ENCODE data around the gene ZNF764. TPM values are rescaled to one million over a fixed set of nuclear protein-coding genes. Genes with fewer than 3 reads are reported as not detected.
"Not testable (repeated sequence)": the region's sequence is repeated elsewhere in the genome, so short reads cannot be mapped to it uniquely, and the experiment has no call there.

Gene ZNF764
- total RNA-seq, 1 donor from 2014 or later, result 20.2 TPM

DNA sequence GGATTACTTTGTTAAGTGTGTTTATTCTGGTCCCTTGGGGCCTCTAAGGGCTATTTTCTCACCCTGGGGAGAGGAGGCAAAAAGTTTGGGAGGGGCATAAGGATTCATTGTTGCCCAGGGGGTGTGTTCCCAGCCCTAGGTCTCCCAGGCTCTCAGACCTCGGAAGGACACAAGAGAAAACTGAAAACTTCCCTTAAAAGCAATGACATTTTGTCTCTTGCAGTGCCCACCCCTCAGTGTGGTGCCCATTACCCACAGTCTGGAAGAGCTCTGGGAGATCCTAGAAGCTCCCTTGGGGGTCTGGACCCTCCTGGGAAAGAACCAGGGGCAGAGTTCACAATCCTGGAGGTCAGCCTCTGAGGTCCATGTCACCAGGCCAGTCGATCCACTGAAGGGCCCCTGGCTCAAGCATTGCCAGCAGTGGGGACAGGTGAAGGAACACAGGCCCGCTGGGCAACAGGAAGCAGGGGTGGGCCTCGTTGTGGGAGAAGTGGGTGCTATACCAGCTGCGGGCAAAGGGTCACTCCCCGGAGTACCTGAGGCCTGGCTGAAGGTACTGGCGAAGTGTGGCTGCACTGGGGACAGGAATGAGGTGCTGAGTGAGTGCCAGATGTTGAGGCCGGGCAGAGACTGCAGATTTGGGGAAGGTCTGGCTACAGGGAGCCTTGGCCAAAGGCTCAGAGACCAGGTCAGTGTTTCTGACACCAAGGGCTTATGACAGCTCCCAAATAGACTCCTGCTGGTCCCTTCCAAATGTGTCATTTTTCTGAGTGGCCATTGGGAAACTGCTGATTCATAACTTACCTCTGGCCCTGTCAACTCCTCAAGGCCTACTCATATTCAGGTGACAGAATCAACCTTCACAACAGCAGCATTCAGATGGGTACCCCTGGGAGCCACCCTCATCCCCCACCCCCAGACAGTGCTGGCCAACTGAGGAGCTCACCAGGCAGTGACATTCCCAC is 18.9 kb downstream of the ZNF764 start:
- H3K27me3 Mint-ChIP-seq, result no peaks in the 10 kb centered on the region
- DNase-seq (ENCODE audit: extremely low spot score, unreplicated experiment), result no peak
- TF ChIP-seq CTCF (conservative IDR thresholded peaks at IDR 0.05), result no peak
- H3K4me1 Mint-ChIP-seq (ENCODE audit: unreplicated experiment), result peaks cover 16% of the 10 kb centered on the region
- peaks cover 12% of the 10 kb centered on the region for H3K36me3 Mint-ChIP-seq
- H3K27ac Mint-ChIP-seq, result peak overlapping the region; percentile 57
- H3K4me3 Mint-ChIP-seq, result no peak overlapping the region
- H3K9me3 Mint-ChIP-seq, result no peaks in the 10 kb centered on the region

DNA sequence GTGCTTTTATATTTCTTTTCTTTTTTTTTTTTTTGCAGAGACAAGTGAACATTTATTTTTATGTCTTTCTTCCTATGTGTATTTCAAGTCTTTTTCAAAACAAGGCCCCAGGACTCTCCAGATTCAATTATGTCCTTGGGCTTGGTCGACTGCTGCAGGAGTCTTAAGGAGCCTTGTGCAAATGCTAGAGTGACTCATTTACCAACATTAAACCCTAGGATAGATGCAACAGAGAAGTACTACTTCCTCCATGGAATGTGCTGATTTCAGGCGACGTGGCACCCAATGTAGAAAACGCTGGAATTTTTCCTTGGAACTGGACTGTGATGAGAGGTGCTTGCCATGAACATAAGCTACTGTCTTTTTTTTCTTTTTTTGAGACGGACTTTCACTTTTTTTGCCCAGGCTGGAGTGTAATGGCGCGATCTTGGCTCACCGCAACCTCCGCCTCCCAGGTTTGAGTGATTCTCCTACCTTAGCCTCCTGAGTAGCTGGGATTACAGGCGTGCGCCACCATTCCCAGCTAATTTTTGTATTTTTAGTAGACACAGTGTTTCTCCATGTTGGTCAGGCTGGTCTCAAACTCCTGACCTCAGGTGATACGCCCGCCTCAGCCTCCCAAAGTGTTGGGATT is 21.7 kb downstream of the ZNF764 start:
- Mint-ChIP-seq H3K27ac (peak overlapping the region; percentile 95), H3K4me1 (ENCODE audit: unreplicated experiment) (peaks cover 21% of the 10 kb centered on the region), H3K4me3 (peak overlapping the region; percentile 95), H3K36me3 (peaks cover 15% of the 10 kb centered on the region)
- H3K27me3 Mint-ChIP-seq; DNase-seq (ENCODE audit: extremely low spot score, unreplicated experiment); H3K9me3 Mint-ChIP-seq: not testable (repeated sequence)

- peak; percentile 63 for TF ChIP-seq CTCF (conservative IDR thresholded peaks at IDR 0.05)
- Mint-ChIP-seq H3K4me1 (ENCODE audit: unreplicated experiment) (peaks cover 25% of the 10 kb centered on the region), H3K27me3 (no peaks in the 10 kb centered on the region), H3K36me3 (peaks cover 15% of the 10 kb centered on the region), H3K9me3 (no peaks in the 10 kb centered on the region), H3K27ac (peak overlapping the region; percentile 95), H3K4me3 (peak overlapping the region; percentile 95)
- DNase-seq (ENCODE audit: extremely low spot score, unreplicated experiment), result no peak
Observed at GRCh38 chr16:30535777-30536190, 22.4 kb downstream of the ZNF764 start.

- no peak for DNase-seq (ENCODE audit: extremely low spot score, unreplicated experiment)
- H3K9me3 Mint-ChIP-seq, result no peaks in the 10 kb centered on the region
- peak overlapping the region; percentile 95 for H3K4me3 Mint-ChIP-seq
- TF ChIP-seq CTCF (conservative IDR thresholded peaks at IDR 0.05), result no peak
- peaks cover 30% of the 10 kb centered on the region for H3K4me1 Mint-ChIP-seq (ENCODE audit: unreplicated experiment)
- H3K36me3 Mint-ChIP-seq, result peaks cover 17% of the 10 kb centered on the region
- peak overlapping the region; percentile 95 for H3K27ac Mint-ChIP-seq
- no peaks in the 10 kb centered on the region for H3K27me3 Mint-ChIP-seq
Observed at GRCh38 chr16:30535106-30535776, 22.9 kb downstream of the ZNF764 start.

DNA sequence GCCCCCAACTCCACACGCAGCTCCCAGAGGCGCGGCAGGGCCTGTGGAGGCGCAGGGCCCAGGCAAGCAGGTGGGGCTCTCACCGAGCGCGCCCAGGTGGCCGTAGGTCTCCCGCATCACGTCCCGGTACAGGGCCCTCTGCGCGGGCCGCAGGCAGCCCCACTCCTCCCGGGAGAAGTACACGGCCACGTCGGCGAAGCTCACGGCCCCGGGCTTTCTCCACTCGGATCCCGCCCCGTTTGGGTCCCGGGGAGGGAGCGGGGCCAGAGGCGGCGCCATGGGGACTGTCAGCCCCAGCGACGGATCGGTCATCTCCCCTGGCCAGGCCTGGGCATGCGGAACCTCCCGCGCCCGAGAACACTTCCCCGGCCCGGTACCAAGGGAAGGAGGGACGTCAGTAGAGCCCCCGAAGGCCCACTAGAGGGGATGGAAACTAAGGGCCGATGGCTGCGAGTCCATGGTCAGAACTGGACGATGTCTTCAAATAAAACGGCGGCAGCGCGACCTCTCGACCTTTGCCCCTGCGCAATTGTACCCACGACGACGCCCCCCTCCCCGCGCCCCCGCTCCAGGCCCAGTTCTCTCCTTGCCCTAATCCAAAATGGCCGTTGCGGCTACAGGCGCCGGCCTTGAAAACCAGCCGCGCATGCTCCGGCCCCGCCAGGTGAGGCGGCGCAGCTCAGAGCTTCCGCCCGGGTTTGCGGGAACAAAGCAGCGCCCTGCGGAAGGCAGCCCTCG is 23.6 kb downstream of the ZNF764 start, which contains the start of gene ZNF747:
TSS of gene ZNF747 (minus strand) at position 491 of the 738 bp plus-strand sequence. CDS start at position 312, 179 bp downstream.
- peak within 1 kb of the TSS; percentile 95 for H3K27ac Mint-ChIP-seq
- no peak for TF ChIP-seq CTCF (conservative IDR thresholded peaks at IDR 0.05)
- H3K27me3 Mint-ChIP-seq, result no peaks in the 10 kb centered on the region
- H3K4me3 Mint-ChIP-seq, result peak within 1 kb of the TSS; percentile 95
- peaks cover 18% of the 10 kb centered on the region for H3K36me3 Mint-ChIP-seq
- DNase-seq (ENCODE audit: extremely low spot score, unreplicated experiment), result peak; percentile 90
- no peaks in the 10 kb centered on the region for H3K9me3 Mint-ChIP-seq
- H3K4me1 Mint-ChIP-seq (ENCODE audit: unreplicated experiment), result peaks cover 32% of the 10 kb centered on the region

All from type B pancreatic cell (in vitro differentiated cells).